Suppressor macrophage (primary cell): ENCODE results near the gene BANK1.
"Not testable (repeated sequence)": the region's sequence is repeated elsewhere in the genome, so short reads cannot be mapped to it uniquely, and the experiment has no call there.

Source experiments
- DNase-seq, 4 experiments: peaks; one replicate each; pipeline ENCODE4 v3.0.0-alpha.2; 2020 to 2022

BANK1 gene

DNA sequence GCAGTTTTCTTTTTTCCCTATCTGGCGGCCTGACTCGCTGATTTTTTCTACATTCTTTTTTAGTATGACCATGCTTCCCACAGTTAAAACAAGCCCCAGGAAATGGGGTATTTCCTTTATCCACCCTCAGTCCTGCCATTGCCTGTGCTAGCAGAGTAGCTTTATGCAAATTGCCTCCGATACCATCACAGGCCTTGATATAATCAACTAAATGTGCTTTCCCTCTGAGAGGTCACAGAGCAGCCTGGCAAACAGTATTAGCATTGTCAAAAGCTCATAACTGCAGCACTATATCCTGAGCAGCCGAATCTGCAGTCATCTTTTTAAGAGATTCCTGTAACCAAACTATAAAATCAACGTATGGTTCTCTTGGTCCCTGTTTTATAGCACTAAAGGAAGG is 115.0 kb downstream of the BANK1 start:
- not testable (repeated sequence) for DNase-seq

DNA sequence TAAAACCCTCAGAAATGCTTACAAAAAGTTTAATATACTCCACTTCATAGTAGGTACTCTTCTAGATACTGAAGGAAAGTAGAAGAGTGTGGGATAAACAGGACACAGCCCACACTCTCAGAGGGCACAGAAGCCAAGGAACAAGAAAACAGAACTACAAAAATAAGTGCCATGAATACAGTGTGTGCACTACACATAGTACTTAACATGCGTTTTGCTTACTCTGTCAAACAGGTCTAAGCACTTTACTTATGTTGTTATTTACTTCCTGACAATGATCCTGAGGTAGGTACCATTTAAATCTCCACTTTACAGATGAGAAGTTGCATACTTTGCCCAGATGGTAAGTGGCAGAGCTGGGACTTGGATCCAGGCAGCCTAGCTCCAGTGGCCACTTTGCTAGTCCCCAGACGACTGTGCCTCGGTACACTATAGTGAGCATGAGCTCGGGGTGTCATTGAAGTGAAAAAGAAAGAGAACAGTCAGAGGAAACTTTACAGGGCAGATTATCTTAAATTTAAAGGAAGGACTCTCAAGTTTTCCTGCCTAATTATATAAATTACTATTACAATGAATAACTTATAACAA is 120.3 kb downstream of the BANK1 start:
- DNase-seq: no peak

DNA sequence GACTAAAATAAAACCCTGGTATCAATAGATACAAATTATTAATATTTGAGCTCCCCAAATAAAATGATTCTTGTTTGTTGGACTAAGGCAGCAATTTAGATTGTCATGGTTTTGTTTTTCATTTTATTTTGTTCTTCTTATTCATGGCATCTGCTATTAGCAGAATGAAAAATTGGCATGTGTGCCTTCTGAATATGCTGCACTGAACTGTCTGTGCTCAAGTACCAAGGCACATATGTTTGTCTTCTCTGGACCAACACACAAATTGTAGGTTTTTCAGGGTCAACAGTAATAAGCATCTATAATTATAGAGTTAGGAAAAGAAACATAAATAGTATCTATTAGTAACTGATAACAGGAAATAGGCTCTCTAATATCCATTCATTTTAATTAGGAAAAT is 121.1 kb downstream of the BANK1 start:
- DNase-seq: no peak

DNA sequence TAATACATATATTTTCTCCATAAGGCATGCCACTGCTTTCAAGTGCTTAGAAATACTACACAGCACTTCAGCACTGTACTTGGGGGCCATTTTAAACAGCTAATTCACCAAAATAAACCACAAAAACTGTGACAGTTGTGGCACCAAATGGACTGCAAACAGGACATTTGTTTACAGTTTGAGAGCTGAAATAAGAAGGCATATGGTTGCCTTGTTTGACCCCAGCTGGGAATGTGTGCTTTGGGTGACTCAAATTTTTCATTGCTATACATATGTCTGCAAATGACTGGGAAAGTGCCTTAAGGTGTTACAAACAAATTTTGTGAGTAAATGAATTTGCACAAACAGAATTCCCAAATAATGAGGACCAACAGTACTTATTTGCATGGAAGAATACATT is 124.2 kb downstream of the BANK1 start:
- DNase-seq: no peak

DNA sequence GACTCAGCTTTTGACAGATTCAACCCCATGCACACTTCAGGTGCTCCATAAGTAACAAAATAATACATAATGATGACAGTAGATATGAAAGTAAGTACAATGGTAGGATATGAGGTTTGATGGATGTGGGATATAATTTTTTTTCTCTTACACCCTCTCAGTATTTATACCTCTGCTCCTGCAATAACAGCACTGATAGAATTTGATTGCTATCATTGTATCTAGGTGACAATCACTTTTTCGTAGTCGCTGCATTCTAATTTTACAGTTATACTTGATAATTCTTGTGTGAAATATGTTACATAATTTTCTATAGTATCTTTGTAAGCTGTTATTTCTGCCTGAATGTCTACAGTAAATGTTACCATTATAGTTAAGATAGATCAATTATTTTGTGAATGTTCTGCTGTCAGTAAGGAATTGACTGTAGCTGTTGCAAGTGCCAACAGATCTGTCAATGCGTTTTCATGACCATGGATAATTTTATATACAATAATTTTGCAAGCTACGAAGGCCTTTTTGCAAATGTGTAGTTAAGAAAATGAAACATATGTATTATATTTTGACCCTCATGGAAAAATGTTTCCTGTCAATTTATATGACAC is 128.9 kb downstream of the BANK1 start:
- DNase-seq: no peak

DNA sequence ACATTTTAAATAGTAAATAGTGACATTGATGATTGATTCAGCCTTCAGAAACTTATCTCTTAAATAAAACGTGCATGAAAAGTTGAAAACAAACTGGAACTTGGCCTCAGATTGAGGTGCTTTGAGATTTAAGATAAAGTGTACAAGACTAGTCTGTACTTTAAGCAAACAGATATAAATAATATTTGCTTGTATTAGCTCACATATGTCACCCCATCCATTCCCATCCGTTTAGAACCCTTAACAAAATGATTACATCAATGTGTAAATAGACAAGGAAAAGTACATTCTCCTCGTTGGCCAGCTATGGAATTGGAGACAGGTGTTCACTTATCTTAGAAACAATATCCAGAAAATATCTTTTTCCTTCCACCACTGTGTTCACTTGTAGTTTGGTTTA is 130.8 kb downstream of the BANK1 start:
- no peak for DNase-seq

DNA sequence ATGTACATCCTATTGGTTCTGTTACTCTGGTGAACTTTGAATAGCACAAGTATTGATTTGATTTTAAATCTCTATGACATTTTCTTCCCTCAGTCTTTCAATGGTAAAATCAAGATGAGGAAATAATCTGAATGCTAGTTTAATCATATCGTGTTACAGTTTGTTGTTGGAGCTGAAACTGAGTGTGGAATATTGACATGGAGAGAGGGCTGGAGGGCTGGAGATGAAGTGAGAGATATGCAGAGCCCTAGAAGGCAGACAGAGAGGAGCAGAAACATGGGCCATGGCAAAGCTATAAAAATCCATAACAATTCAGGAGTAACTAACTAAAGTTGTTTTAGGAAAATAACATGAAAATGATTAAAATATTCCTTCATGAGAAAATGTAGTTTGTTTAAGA is 141.1 kb downstream of the BANK1 start:
- DNase-seq: no peak

DNA sequence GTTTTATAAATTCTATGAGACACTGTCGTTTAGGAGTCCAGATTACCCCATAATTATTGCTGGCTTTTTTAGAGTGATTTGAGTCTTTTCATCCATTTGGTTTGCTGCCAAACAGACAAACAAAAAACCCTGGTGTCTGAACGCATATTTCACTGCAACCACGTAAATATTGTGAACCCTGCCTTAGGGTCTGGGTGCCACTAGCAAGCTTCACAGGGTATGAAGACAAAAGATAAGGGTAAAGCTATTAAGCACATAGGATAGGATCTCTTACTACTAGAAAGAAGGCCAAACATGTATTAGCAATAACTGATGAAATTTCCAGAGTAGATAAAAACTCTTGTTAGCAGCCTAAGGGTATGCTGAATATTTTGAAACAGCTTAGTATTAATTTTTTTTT is 143.3 kb downstream of the BANK1 start:
- no peak for DNase-seq

DNA sequence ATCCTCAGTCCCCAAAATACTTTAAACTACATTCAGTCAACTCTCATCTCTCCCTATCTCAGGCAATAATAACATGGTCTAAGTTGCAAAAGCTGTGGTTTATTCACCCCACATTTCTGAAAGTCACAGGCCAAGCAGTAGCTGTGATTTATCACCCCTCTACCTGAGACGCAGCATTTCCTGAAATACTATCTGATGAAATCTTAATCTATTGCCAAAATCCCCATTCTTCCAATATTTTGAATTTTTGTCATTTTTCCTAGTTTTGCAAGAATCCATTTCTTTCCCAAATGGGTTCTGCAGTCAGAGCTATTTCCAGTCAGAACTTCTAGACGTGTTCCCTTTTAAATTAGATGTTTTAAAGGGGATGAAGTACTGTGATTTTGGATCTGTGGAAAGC is 148.3 kb downstream of the BANK1 start:
- no peak for DNase-seq

DNA sequence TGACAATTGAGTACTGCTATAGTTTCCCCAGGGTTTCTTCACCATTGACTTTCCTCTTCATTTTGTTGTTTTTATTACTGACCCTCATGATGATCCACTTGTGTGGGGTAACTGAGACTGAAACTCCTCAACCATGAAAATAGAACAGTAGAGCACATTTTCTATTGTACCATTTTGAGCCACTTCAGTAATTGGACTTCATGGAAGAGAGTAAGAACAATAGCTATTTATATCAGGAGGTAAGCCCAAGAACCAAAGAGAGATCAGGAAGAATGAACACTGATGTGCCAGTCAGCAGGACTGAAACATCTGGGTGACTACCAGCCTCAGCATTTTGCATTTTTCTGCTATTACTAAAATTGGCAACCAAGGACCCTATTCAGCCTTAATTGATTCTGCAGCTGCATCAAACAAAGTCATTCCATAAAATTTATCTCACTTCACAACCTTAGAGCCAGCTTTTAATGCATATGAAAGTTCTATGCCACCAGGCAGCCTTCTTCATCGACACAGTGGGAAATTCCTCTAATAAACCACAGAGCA is 151.4 kb downstream of the BANK1 start:
- no peak for DNase-seq

DNA sequence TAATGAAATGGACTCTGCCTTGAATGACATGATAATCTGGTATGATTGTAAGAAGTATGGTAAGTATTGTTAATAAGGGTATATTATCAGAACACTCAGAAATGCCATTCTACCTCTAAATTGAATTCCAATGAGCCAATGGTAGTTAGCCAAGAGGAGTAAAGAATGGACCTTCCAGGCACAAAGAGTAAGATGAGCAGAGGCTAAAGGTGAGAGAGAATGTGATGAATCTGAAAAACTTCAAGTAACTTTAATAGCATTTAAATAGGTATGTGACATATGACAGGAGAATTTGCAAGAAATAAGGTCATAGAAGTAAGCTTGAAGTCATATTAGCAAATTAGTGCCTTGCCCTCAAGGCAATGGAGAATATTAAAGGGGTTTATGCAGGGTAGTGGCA is 152.4 kb downstream of the BANK1 start:
- DNase-seq: no peak

DNA sequence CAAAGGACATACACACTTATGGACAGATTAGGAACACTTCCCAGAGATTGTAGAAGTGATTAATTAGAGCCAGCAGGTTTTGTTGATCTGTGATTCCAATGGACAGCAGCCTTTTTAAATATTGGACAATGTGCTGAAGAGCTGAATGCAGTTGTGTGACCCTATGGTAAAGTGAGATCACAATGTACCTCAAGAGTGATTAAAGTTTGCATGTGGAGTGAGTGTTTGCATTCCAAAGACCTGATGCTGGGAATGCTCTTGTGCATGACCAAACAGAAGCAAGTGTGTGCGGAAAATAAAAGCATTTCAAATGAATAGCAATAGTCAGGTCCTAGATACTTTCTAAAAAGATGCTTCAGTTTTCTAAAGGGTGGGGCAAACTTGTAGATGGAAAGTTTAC is 154.1 kb downstream of the BANK1 start:
- DNase-seq: no peak

DNA sequence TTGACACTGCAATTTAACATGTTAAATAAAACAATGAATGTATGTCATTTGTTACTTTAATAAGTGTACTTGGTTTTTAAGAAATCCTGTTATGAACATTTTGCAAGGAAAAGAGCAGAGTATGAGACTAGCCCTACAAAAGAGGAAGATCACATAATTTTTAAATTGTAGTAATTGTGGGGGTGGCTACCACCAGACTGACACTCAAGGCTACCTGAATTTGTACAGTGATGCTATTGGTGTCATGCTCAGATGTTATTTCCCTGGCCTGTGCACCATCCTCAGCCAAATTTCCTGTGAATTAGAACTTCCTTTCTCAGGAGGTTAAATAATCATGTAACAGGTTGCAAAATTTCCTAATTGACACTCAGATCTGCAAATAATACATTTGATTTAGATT is 157.5 kb downstream of the BANK1 start:
- no peak for DNase-seq

DNA sequence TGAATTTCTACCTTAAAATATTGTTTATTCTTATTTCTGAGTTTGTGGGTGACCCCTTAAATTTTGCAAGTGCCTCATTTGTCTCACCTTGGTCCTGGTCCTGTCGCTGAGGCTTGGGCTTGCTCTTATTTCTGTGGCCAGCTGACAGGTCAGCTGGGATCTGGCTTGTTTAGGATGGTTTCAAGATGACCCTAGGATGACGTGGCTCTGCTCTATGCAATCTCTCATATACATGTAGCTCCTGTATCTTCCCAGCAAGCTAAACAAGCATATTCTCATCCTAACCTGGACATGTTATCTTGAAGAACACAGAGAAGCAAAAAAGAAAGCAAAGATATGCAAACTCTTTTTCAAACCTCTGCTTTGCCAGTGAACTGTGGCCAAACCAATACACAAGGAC is 158.4 kb downstream of the BANK1 start:
- no peak for DNase-seq

DNA sequence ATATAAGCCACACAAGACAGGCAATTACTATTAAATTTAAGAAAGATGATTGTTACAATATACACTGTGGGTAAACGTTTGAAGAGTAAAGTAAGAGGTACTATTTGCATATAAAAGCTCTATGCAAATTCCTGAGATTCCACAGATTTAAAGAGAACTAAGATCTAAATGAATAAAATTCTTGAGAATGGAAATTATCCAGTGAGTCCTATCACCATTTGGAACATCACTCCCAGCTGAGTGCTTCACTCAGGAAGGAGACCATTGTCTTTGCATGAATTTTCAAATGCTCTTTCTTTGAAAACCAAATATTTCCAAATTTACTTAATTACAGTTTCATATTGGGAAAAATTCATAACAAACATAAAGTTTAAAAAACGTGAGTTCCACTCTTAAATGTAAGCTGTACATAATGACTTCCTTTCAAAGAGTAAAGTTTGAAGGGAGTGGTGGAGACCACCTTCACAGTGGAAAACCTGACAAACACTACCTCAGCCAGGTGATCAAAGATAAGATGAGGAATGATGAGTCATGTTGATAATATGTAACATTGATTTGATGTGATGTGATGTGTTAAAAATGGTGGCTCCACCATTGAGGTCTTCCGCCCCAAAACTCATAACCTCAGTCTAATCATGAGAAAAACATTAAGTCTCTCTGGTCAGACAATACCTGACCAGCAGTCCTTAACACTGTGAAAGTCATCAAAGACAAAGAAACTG is 159.9 kb downstream of the BANK1 start:
- no peak for DNase-seq

DNA sequence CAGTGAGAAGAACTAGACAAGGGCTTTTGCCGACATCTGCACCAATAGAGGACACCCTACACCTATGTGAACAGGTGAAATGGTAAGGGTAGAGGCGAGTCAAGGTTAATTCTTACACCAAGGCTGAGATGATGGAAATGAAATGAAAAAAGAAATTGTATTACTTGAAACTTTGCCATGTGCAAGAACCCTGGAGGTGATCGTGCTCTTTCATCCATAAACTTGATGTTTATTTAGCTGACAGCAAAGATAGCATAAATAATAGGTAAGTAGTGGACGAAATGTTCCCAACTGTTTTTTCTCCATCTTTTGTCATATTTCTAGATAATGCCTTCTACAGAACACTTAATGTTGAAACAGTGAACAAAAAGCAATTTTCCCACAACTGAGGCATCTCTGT is 162.5 kb downstream of the BANK1 start:
- no peak for DNase-seq

DNA sequence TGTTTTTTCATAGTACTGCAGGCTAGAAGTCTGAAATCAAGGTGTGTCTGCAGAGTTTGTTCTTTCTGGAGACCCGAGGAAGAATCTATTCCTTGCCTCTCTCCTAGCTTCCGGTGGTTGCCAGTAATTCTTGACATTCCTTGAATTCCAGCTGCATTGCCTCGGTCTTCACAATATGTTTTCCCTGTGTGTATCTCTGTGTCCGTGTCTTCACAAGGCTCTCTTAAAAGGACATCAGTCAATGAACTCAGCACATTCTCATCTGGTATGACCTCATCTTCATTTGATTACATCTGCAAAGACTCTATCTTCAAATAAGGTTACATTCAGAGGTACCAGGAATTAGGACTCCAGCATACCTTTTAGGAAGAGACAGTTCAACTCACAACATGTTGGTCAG is 163.4 kb downstream of the BANK1 start:
- DNase-seq: no peak

DNA sequence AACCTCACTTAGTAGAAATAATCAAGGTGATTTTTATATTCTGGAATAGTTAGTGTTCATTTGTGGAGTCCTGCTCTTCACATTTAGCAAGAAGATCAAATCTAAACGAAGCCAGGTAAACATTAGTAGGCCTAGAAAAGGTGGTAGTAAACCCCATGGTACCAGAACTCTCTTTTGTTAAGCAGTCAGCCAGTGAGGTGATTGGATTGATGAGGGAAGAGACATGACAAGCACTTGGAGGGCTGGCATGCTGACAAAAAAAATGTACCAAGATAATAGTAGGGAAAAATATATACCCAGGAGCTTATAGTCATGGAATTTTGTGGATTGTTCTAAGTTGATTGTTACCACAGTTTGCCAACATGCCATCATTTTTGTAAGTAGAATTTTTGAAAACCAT is 163.8 kb downstream of the BANK1 start:
- no peak for DNase-seq

DNA sequence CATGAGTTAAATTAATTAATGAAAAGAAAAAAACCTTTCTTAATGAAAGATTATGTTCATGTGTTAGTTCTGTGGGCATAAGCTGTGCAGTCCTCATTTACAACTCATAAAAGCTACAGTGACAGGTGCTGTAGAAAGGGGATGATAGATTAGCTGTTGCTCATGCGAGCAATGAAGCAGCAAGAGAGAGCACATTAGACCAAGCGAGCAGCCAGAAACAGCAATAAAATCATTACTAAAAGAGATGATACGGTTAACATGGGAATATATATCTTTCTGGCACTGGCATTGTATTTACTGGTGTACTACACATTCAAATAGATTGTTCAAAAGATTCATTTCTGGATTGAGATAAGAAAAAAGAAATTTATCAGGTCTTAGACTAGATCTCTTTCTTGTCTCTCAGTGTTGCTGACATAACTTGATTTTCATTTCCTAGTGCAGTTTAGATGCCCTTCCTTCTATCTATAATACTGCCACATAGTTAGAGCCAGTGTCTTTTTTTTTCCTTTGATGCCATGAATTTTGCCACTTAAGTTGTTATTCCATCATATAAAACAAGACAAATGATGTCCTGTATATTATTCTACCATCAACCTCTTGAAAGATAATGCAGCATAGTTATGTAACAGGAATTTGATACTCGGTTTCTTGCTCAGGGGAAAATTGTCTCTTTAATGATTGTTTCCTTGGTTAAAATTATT is 164.6 kb downstream of the BANK1 start:
- DNase-seq: no peak

DNA sequence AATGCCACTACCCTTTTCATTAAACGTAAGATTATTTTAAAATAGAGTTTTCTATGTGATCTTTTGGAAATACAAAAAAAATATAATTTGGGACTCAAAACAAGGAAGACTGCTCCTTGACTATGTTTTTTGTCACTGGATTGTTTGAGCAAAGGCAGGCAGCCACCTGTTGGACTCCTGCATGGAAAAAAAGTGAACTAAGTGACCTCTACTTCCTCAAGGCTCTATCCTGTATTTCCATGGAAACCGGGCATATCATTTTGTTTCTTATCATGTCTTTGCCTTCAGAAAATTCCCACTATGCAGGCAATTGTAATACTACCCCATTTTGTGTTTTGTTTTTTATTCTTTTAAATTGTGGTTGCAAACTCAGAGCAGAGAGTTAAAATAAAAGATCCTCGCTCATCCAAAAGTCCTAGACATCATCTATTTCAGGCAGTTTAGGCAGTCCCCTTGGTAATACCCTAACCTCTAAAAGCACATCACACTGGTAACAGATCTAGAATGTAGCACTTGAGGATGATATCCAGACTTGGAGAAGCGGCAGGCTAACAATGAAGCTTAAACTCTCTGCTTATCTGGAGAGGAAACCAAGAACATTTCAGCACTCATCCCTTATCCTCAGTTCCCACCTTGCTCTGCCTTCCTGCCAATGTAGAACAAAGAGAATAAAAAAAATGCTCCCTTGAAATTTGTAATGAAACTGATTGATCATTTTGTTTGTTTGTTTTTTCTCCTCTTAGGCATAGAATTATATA is 165.7 kb downstream of the BANK1 start:
- no peak for DNase-seq

DNA sequence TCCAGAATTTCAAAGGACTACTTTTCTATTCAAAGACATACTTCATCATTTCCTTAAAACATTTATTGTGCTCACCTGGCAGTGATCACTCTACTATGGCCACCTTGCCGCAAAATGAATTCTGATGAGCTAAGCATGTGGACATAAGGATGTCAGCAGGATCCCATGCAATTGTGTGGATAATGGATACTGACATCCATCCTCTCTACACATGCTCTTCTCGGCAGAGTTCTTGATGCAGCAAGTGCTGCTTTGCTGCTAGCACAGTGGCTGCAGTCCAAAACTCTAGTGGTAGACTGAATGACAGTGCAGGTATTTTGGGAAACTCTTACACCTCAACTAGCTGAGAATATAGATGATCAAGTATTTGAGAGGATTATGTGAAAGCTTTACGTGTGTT is 168.0 kb downstream of the BANK1 start:
- no peak for DNase-seq

DNA sequence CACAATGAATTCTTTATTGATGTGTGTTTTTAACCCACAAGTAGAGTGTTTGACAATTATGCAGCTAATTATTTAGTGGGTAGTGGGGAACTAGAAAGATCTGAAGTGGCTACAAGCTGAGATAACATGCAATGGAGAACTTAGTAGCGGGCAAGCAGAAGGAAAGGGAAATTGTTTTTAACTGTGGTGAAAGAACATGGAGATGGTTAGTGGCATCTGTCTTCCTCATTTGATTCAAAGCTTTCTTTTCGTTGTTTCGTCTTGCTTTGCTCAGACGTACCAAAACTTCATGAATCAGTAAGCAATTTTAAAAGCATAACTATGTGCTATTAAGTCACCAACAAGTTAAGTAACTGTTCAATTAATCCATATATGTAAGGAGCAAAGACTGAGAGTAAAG is 169.9 kb downstream of the BANK1 start:
- no peak for DNase-seq

DNA sequence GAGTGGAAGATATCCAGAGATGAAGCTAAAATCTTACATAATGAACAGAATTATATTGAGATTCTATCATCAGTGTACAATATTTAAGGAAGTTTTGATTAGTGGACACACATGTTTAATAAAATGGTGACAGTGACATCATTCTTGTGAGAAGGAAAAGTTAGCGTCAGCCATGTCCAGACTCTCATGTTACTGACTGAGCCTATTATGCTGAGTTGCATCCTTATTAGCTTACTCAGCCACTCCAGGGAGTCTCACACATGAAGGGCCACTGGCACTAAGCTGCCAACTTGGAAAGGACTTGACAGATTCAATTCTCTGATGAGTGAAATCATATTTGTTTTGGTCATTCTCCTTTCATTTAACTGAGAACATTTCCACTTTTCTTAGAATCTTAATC is 170.6 kb downstream of the BANK1 start:
- no peak for DNase-seq
